OCI-LY3 (cell line): ENCODE results near the gene MLST8.

Source experiments
- EZH2phosphoT487 ChIP-seq: fragments of 200-600 bp; shearing (Covaris generic); IDR thresholded peaks from 2 replicates; pipeline ENCODE4 v1.6.1; 2018; ENCODE audit warnings: antibody characterized with exemption, mixed run types, low read depth
- TF ChIP-seq, protein P1 (sequence below): fragments of 200-600, 300-600 bp; sonication (generic); IDR thresholded peaks from 2 replicates; pipeline ENCODE4 v1.5.1; 2014; ENCODE audit warnings: antibody characterized with exemption, low read length, low read depth

DNA sequence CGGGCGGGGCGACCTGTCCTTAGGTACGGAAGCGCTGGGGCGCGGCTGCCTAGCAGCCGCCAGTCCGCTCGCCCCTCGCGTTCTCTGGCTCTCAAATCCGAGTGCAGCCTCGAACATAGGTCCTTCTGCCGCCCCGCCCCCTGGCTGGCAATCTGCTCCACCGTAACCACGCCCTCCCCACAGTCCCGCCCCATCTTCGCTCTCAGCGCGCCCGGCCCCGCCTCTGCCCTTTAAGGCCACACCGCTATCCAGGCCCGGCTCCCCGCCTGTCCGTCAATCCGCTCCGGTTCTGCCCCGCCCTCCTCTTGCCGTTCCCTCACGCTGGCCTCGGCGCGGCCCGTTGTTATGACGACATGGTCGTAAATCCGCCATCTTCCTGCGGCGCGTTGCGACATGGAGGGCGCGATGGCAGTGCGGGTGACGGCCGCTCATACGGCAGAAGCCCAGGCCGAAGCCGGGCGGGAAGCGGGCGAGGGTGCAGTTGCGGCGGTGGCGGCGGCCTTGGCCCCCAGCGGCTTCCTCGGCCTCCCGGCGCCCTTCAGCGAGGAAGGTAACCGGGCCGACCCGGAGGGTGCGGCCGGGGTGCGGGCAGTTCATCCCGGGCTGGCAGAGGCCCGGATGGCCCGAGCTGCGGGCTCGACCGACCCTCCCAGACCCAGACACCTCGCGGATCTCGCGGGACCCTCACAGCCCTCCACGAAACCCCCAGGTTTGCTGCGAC is 18.1 kb downstream of the MLST8 start, which contains the start of gene E4F1:
- TF ChIP-seq, protein P1, sequence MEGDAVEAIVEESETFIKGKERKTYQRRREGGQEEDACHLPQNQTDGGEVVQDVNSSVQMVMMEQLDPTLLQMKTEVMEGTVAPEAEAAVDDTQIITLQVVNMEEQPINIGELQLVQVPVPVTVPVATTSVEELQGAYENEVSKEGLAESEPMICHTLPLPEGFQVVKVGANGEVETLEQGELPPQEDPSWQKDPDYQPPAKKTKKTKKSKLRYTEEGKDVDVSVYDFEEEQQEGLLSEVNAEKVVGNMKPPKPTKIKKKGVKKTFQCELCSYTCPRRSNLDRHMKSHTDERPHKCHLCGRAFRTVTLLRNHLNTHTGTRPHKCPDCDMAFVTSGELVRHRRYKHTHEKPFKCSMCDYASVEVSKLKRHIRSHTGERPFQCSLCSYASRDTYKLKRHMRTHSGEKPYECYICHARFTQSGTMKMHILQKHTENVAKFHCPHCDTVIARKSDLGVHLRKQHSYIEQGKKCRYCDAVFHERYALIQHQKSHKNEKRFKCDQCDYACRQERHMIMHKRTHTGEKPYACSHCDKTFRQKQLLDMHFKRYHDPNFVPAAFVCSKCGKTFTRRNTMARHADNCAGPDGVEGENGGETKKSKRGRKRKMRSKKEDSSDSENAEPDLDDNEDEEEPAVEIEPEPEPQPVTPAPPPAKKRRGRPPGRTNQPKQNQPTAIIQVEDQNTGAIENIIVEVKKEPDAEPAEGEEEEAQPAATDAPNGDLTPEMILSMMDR = no peak
- no peak for TF ChIP-seq EZH2phosphoT487
